Astrocyte of the cerebellum (primary cell): ENCODE measurements around the gene USP10.

ENCODE experiments used
- DNase-seq: peaks from one replicate; pipeline ENCODE4 v3.0.0-alpha.2; 2011; ENCODE audit warnings: low read depth
- H3K4me3 ChIP-seq: 2 replicates; pipeline ENCODE4 v1.5.1; 2011; ENCODE audit warnings: mild to moderate bottlenecking, low read depth, low read length, moderate library complexity
- CTCF ChIP-seq: IDR thresholded peaks from 2 replicates; pipeline ENCODE4 v1.5.1; 2012; ENCODE audit warnings: low read length, low read depth, moderate library complexity, mild to moderate bottlenecking; ENCODE audit errors: missing control alignments
- in situ Hi-C: cut with HindIII; loops from 2 replicates; pipeline ENCODE4 v1.10.0; 2017; ENCODE audit warnings: low sequenced_read_pairs

USP10 gene

GRCh38 chr16:84774810-84775209, 75.0 kb downstream of the USP10 start:
- peak; percentile 53 for DNase-seq
- in situ Hi-C loops: no loop called here
- TF ChIP-seq CTCF: no peak

DNA sequence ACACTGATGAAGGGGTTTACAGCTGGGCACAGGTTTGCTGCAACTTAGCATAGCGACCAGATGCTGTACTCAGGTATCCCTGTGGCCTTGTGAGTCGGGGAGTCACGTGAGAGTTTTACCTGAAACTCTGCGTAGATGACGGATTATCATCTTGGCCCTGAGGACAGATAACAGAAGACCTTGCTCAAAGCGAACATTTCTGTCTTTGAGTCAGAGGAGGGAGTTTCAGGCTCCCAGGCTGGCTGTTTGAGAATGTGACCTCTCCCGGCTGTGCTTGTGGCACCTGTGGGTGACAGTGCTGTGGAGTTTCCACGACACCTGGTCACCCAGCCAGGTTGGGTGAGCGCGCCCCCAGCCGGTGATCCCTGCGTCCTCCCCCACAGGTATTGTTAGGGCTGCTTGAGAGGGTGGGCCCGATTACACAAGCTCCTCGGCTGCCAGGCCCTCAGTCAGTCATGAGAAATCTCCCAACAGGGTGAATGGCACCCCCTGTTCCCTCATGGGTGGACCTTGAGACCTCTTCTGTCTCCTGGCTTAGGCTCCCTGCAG, 75.5 kb downstream of the USP10 start:
- H3K4me3 ChIP-seq: no peak overlapping the region
- no peak for TF ChIP-seq CTCF
- DNase-seq: no peak
- in situ Hi-C loops: no loop called here

More at GRCh38 chr16:84774810-84775209, 75.0 kb downstream of the USP10 start:
- no peak overlapping the region for H3K4me3 ChIP-seq

DNA sequence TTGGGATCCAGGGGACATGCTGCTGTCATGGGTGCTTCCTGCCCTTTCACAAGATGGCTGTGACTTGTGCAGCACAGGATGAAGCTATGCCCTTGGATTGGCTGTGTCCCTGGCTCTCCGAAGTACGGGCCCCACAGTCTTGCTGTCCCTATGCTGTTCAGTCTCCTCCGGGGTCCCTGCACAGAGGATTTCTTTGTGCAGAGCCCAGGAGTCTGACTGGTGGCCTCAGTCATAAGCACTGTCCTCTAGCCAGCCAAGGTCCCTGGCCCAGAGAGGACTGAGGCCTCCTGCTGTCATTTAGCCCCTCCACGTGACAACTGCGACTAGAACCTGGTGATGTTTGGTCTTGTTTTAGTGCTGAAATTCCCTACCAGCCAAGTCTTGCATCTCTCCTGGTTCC, 77.6 kb downstream of the USP10 start:
- DNase-seq: no peak
- TF ChIP-seq CTCF: no peak
- in situ Hi-C loops: no loop called here
- H3K4me3 ChIP-seq: no peak overlapping the region

DNA sequence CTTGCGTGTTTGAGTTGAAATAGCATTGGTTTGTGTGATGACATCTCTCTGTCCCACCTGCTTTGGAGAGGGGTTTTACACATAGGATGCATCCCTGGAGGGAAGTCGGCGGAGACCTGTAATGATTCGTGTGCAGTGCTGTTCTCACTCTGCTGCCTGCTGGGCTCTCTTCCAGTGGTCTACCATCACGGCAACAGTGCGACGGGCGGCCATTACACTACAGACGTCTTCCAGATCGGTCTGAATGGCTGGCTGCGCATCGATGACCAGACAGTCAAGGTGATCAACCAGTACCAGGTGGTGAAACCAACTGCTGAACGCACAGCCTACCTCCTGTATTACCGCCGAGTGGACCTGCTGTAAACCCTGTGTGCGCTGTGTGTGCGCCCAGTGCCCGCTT, 78.9 kb downstream of the USP10 start:
- in situ Hi-C loops: no loop called here
- no peak for TF ChIP-seq CTCF
- DNase-seq: no peak
- H3K4me3 ChIP-seq: no peak overlapping the region

GRCh38 chr16:84780063-84780462, 80.3 kb downstream of the USP10 start:
- TF ChIP-seq CTCF: no peak
- in situ Hi-C loops: loop anchor here (10.0 kb wide), 1 partner anchor 165 kb away; no protein-coding TSS in a partner anchor
- no peak overlapping the region for H3K4me3 ChIP-seq
- DNase-seq: no peak

GRCh38 chr16:84780544-84781376, 81.0 kb downstream of the USP10 start:
- no peak overlapping the region for H3K4me3 ChIP-seq
- no peak for DNase-seq
- in situ Hi-C loops: loop anchor here (10.0 kb wide), 1 partner anchor 164 kb away; no protein-coding TSS in a partner anchor
- TF ChIP-seq CTCF: no peak
